Measurements from ENCODE around the gene CRYBG1.

Gene CRYBG1

GRCh38 chr6:106425382-106425781 is 64.9 kb downstream of the CRYBG1 start:
- no peak for DNase-seq

GRCh38 chr6:106426250-106426970 is 65.9 kb downstream of the CRYBG1 start:
- DNase-seq = no peak

GRCh38 chr6:106430466-106430865 is 69.9 kb downstream of the CRYBG1 start:
- DNase-seq = no peak

GRCh38 chr6:106431405-106431804 is 70.9 kb downstream of the CRYBG1 start:
- DNase-seq = no peak

- peak; percentile 24 for DNase-seq
These were observed 71.5 kb downstream of the CRYBG1 start for GRCh38 chr6:106431972-106432371.

GRCh38 chr6:106434530-106434929 is 74.0 kb downstream of the CRYBG1 start:
- DNase-seq = no peak

- no peak for DNase-seq
These were observed 78.9 kb downstream of the CRYBG1 start for GRCh38 chr6:106439459-106439858.

GRCh38 chr6:106440546-106440945 is 80.0 kb downstream of the CRYBG1 start:
- DNase-seq = no peak

GRCh38 chr6:106442395-106442794 is 81.9 kb downstream of the CRYBG1 start:
- no peak for DNase-seq

- peak; percentile 59 for DNase-seq
These were observed 84.4 kb downstream of the CRYBG1 start for GRCh38 chr6:106444777-106445507.

- DNase-seq = no peak
These were observed 85.0 kb downstream of the CRYBG1 start for GRCh38 chr6:106445508-106445878.

- DNase-seq = no peak
These were observed 85.9 kb downstream of the CRYBG1 start for GRCh38 chr6:106446287-106446885.

- no peak for DNase-seq
These were observed 86.5 kb downstream of the CRYBG1 start for GRCh38 chr6:106446983-106447382.

- no peak for DNase-seq
These were observed 87.5 kb downstream of the CRYBG1 start for GRCh38 chr6:106448000-106448426.

GRCh38 chr6:106450653-106451052 is 90.1 kb downstream of the CRYBG1 start:
- DNase-seq = no peak

- DNase-seq = peak; percentile 56
These were observed 90.9 kb downstream of the CRYBG1 start for GRCh38 chr6:106451439-106451838.

- no peak for DNase-seq
These were observed 92.1 kb downstream of the CRYBG1 start for GRCh38 chr6:106452628-106453027.

GRCh38 chr6:106453756-106454367 is 93.3 kb downstream of the CRYBG1 start:
- no peak for DNase-seq

GRCh38 chr6:106456756-106457155 is 96.2 kb downstream of the CRYBG1 start:
- DNase-seq = no peak

- no peak for DNase-seq
These were observed 97.8 kb downstream of the CRYBG1 start for GRCh38 chr6:106458021-106458986.

GRCh38 chr6:106460481-106460880 is 100.0 kb downstream of the CRYBG1 start:
- DNase-seq = no peak

GRCh38 chr6:106461084-106461483 is 100.6 kb downstream of the CRYBG1 start:
- no peak for DNase-seq

Measured in fibroblast of skin of right quadriceps (primary cell).